GM18858 (cell line): ENCODE results near the gene MAG.

Experiments used
- ATAC-seq: cut with Tn5 transposase; IDR thresholded peaks from one replicate; pipeline ENCODE4 v1.9.1; 2021; ENCODE audit not compliant: unreplicated experiment

MAG gene

DNA sequence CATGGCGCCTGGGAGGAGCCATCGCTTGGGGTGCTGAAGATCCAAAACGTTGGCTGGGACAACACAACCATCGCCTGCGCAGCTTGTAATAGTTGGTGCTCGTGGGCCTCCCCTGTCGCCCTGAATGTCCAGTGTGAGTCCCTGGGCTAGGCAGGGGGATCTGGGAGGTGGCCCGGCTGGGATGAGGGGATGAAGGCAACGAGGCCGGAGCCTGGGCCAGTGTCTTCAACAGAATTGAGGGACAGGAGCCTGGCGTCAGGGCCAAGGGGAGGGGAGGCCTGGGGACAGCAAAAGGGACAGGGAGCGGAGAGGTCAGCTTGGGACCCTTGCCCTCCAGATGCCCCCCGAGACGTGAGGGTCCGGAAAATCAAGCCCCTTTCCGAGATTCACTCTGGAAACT, 49.0 kb downstream of the MAG start:
- ATAC-seq: no peak

DNA sequence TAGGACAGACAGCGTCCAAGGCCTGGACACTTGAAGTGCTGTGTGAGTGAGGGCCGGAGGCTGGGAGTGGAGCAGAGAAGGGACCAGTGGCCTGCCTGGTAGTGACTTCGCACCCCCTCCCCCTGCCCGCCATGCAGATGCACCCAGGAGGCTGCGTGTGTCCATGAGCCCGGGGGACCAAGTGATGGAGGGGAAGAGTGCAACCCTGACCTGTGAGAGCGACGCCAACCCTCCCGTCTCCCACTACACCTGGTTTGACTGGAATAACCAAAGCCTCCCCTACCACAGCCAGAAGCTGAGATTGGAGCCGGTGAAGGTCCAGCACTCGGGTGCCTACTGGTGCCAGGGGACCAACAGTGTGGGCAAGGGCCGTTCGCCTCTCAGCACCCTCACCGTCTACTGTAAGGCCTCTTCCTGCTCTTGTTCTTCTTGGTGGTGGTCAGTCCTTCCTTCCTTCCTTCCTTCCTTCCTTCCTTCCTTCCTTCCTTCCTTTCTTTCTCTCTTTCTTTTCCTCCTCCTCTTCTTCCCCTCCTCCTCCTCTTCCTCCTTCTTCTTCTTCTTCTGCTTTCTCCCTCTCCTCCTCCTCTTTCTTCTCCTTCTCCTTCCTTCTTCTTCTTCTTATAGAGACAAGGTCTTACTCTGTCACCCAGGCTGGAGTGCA, 49.7 kb downstream of the MAG start:
- ATAC-seq: no peak

DNA sequence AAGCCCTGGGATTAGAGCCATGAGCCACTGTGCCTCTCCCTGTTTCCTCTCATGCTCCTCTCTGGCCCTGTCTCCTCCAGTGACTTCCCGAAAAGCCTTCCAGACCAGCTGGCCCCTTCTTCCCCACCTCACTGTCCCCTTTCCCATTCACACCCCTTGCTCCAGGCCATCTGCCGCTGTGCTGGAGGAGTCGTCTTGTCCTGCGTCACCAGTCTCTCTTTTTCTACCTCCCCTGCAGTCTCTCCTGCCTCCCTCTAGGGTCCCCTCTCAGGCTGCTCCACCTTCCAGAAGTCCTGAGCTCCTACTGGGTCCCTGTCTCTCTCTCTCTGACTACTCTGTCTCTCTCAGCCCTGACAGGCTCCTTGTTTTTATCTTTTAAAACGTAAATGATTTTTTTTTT, 50.5 kb downstream of the MAG start:
- no peak for ATAC-seq

DNA sequence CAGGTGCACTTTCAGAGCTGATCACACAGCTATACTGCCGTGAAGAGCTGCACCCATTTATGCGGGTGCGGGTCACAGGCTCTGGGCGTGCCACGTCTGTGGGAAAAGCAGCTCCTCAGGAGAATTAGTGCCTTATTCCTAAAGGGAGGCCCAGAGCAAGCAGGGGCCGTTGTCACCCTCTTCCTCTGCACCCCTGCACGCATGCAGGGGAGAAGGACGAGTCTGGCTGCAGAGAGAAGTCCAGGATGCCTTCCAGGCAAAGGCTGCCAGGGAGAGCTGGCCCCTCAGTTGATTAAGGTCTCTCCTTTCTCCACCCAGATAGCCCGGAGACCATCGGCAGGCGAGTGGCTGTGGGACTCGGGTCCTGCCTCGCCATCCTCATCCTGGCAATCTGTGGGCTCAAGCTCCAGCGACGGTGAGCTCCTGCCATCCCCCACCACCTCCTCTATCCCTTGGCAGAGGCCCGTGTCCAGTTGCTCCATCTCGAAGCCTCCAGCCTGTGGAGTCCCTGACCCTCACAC, 52.6 kb downstream of the MAG start:
- ATAC-seq: no peak

DNA sequence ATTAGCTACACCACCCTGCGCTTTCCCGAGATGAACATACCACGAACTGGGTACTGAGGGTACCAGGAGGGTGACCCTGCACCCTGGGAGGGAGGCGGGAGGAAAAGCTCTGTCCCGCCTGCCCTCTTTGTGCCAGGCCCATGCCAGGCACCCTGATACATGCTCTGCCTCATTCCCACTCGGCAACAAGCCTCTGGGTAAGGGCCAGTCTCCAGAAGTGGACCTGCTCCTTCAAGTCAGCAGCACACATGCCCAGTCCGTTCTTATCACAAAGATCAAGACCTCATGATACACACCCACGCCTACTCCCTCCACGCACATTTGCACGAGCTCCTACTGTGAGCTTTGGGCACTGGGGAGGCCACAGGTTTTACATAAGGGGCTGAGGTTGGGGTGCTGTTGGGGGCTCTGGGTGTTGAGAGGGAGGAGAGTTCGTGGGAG, 53.7 kb downstream of the MAG start:
- ATAC-seq: no peak

DNA sequence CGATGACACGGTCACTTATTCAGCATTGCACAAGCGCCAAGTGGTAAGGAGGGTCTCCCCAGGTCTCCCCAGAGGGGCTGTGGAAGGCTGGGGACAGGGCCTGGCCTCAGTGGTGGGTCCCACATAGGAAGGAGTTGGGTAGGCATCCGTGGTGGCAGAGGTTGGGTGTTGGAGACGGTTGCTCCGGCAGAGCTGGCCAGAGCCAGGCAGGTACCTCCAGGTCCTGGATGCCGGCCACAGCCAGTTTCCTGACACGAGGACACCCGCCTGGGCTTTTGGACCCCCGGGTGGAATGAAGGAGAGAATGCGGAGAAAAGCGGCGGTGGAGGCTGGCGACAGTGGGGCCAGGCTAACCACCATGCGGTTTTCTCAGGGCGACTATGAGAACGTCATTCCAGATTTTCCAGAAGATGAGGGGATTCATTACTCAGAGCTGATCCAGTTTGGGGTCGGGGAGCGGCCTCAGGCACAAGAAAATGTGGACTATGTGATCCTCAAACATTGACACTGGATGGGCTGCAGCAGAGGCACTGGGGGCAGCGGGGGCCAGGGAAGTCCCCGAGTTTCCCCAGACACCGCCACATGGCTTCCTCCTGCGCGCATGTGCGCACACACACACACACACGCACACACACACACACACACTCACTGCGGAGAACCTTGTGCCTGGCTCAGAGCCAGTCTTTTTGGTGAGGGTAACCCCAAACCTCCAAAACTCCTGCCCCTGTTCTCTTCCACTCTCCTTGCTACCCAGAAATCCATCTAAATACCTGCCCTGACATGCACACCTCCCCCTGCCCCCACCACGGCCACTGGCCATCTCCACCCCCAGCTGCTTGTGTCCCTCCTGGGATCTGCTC, 54.5 kb downstream of the MAG start:
- no peak for ATAC-seq

DNA sequence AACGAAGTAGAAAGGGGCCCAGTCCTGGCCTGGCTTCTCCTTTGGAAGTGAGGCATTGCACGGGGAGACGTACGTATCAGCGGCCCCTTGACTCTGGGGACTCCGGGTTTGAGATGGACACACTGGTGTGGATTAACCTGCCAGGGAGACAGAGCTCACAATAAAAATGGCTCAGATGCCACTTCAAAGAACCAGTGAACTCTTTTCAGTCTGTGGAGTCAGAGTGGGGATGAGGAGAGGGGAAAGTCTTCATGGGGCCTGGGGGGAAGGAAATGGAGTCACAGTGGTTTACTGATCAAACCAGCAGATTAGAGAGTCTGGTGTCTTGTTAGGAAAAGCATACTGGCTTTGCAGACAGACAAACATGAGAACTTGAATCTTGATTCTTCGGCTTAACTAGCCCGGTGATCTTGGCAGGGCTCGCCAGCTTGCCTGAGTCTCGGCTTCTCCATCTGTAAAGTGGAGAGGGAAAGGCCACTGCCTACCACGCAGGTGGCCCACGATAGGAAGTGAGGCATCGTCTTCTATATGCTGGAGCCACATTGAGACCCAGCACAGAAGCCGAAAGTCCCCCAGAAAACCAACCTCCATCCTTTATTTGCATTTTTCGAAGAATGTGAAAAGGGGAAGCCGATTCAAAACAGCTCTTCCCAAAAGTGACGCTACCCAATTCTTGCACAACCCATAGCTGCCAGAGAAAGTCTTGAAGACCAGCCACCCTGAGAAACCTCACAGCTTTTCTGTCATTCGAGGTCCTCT, 55.4 kb downstream of the MAG start, which contains the start of gene FFAR1:
TSS of gene FFAR1 (plus strand) at position 732 of the 759 bp plus-strand sequence. CDS start 3,650 bp downstream, outside the sequence.
- peak; percentile 37 for ATAC-seq

DNA sequence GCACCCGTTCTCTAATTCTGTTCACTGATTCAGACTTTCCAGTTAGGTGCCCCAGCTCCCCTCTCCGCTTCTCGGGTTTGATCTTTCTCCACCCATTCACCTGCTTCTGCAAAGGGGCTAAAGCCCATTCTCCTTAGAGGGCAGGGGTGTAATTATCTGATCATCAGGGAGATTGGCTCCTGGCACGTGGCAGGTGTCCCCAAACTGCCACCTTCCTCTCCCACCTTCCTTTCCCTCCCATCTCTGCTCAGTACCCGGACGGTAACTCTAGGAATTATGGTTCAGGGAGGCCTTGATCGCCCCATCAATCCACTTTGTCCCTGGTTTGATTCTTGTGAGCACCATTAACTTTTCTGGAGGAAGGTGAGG, 56.0 kb downstream of the MAG start:
- ATAC-seq: no peak

DNA sequence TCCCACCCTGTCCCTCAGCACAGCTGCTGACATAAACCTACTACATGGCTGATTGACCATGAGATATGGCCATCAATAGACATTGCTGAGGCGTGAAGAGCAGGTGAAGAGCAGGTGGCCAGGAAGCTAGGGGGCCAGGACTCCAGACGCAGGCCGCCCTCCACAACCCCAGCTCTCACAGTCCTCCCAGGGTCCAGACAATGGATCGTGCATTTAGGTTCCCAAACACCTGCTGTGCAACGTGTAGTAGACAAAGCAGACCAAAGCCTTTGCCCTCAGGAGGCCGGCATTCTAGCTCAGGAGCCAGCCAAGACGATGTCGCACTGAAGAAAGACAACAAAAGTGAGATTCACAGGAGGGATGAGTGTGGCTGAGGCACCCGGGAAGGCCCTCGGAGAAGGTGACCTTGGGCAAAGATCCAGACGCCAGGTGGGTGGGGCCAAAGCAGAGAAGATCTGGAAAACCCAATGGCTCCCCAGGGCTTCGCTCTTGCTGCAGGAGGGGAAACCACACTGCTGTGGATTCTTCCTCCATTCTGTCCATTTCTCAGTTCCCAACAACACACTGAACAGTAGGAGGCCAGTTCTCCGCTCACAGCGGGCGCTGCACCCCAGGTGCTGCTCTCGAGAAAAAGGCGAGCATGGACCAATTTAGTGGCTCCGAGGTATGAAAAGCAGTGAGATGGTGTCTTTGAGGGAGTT, 57.1 kb downstream of the MAG start:
- ATAC-seq: no peak

DNA sequence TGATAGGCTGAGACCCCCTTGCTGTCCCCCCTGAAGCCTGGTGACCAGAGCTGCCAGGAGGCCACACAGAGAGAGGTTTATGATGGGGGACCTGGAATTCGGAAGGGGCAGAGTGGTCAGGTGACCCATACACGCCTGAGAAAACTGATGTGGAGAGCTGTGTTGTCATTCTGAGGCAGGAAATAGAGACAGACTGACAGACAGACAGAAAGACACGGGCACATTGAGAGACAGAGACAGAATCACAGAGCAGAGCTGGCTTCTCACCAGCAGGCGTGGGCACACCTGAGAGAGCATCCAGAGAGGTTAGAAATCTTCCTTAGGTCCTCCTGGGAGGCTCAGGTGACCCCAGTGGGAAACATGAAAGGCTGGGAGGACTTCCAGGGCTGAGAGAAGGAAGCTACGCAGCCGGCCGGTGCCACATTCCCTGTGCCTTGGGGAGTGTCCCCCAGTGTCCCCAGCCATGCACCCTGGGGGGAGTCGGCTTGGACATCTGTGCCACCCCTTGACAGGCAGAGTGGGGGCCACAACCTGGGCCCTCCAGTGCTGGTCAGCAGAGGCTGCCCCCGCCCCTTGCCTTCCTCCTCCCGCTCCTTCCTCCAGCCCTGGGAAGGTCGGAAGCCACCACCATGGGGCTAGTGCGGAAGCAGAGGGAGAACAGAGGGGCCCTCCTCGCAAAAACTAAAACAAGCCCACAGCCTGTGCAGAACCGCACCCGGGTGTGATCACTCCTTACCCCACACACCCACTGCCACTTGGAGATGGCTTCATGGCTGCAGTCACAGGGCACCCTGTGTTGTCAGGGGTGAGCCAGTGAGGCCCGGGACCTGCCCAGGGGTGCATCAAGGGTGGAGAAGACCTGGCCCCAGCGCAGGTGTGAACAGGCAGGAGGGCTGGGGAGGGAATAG, 57.9 kb downstream of the MAG start:
- ATAC-seq: no peak

DNA sequence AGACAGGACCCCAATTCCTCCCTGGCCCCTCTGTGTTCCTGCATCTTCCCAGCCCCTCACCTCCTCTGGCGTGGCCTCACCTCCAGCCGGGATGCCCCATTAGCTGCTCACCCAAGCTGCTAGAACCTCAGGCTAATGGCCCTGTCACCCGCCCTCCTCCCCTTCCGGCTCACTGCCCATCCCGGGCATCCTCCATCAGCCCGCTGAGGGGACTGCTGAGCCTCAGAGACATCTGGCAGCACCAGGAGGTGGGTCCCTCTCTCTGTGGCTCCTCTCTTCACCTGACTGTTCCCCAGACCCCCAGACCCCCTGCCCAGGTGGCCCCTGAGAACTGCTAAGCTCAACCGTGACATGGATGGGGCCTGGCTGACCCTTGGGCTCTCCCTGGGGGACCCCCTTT, 58.6 kb downstream of the MAG start:
- ATAC-seq: no peak

DNA sequence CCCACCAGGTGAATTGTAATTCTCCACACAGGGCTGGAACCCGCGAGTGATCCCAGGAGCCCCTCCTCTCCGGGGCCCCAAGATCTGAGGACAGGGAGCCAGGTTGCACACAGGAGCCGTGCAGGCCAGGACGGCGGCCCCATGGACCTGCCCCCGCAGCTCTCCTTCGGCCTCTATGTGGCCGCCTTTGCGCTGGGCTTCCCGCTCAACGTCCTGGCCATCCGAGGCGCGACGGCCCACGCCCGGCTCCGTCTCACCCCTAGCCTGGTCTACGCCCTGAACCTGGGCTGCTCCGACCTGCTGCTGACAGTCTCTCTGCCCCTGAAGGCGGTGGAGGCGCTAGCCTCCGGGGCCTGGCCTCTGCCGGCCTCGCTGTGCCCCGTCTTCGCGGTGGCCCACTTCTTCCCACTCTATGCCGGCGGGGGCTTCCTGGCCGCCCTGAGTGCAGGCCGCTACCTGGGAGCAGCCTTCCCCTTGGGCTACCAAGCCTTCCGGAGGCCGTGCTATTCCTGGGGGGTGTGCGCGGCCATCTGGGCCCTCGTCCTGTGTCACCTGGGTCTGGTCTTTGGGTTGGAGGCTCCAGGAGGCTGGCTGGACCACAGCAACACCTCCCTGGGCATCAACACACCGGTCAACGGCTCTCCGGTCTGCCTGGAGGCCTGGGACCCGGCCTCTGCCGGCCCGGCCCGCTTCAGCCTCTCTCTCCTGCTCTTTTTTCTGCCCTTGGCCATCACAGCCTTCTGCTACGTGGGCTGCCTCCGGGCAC, 59.6 kb downstream of the MAG start:
- no peak for ATAC-seq

DNA sequence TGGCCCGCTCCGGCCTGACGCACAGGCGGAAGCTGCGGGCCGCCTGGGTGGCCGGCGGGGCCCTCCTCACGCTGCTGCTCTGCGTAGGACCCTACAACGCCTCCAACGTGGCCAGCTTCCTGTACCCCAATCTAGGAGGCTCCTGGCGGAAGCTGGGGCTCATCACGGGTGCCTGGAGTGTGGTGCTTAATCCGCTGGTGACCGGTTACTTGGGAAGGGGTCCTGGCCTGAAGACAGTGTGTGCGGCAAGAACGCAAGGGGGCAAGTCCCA, 60.2 kb downstream of the MAG start:
- ATAC-seq: no peak

DNA sequence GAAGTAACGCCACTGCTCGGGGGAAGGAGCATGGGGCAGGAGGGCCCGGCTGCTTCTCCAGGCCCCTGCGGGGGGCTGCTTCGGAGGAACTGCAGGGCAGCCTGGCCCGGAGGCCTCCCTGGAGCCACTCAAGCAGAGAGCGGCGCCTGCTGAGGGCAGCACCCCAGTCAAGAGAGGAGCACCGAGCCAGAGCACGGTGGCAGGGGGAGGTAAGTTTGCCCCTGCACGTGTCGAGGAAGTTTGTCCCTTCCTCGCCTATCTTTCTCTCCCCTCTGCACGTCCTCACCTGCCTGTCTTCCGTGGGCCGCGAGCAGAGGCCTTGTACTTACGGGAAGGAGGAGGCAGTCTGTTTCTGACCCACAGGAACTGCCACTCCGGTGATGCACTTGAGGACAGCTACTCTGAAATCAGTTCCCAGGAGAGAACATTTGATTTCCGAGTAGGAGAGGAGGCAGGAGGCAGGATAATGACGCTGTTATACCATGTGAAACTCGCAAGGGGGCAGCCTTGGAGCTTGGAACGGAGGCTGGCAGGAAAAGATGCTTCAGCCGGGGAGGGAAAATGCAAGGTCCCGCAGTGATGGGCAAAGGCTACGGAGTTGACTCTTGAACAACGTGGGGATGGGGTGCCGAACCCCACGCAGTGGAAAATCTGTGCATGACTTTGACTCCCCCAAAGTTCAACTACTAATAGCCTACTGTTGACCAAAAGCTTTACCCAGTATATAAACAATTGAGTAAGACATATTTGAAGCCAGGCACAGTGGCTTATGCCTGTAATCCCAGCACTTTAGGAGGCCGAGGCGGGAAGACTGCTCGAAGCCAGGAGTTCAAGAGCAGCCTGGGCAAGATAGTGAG, 60.7 kb downstream of the MAG start:
- ATAC-seq: no peak

DNA sequence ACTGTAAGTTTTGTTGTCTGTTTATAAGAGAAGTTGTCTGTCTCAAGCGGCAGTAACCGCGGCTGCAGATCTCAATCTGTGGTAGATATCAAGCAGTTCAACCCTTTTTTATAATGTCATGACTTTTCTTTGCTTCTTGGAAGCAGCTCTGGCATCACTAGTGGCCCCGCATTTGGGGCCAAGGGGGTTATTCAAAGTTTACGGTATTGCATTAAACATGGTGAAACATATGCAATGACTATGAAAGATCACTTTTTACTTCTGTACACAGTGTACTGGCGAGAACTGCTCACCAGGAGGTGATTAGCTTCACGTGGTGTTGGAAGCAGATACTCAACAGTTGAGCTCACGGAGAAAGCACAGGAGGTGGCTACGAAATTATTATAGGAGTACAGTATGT, 61.7 kb downstream of the MAG start:
- ATAC-seq: no peak

DNA sequence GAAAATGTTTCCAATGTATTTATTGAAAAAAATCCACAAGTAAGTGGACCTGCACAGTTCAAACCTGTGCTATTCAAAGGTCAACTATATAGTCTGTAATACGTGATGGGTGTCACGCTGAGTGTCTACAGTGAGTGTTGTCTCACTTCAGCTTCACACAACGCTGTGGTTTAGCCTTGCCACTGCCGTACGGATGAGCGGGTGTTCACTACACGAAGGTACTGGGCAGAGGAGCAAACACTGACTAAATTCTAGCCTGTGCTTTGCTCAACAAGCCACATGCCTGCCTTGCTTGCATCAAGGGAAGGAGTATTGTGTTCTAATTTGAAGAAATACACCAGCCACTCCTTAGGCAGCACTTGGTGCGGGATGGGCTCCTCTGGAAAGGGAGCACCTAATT, 62.9 kb downstream of the MAG start:
- no peak for ATAC-seq

DNA sequence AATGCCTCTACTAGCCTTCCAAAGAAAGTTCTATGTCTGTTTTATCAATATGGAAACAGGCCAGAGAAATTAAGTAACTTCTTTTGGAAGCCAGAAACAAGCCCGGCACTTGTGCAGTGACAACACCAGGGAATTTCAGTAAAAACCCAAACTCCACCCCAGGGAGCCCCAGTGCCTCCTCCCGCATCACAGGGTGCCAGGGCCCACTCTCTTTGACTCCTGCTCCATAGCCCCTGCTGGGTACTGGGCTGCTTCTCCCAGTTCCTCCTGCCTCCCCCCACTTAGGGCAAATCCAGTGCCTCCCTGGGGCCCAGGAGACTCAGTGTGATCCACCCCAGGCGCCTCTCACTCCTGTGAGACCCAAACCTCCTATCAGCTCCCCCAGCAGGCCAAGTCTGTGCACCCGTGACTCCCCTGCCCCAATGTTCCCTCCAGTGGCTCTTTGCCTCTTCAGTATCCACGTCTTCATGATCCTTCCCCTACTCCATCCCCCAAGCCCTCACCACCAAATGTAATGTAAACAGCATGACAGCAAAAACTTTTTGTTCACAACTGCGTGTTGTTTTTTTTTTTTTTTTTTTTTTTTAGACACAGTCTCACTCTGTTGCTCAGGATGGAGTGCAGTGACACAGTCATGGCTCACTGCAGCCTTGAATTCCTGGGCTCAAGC, 64.0 kb downstream of the MAG start:
- no peak for ATAC-seq
